GM18511 (cell line): Measurements from ENCODE around the gene SORBS2.

Source experiments
- ATAC-seq: cut with Tn5 transposase; IDR thresholded peaks from one replicate; pipeline ENCODE4 v1.9.1; 2021; ENCODE audit warnings: mild to moderate bottlenecking, moderate library complexity; ENCODE audit not compliant: unreplicated experiment

The SORBS2 gene

DNA sequence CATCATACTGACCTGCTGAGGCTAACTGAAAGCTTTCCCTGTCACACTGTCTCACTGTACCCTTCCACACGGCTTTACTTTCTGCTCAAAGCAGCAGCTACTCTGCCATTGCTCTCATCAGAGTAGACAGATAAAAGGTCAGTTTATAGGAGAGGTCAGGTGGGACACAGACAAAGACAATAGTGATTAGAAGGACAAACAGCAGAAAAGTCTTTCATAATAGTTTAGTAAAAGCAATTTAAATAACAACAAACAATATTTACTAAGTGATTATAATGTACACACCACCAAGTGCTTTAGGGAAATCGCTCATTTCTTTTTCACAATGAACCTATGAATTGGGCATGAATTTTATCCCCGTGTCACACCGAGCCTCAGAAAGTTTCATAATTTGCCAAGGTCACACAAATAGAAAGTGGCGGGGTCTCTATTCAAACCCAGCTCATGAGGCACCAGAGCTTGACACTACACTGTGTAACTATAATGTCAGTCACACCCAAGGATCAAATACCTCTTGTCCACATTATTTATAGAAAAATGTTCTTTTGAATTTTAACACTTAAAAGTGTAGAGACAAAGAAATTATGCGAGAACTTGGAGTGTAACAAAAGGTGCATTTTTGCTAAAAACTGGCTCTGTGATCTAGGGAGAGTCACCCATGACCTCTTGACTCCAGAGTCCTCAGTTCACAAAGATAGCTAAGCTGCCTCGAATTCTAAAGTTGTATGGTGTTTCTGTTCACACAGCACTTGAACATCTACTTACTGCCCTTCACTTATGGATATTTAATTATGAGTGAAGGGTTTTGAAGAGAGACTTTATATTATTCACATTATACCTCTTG is 24.5 kb upstream of the SORBS2 start:
- no peak for ATAC-seq

DNA sequence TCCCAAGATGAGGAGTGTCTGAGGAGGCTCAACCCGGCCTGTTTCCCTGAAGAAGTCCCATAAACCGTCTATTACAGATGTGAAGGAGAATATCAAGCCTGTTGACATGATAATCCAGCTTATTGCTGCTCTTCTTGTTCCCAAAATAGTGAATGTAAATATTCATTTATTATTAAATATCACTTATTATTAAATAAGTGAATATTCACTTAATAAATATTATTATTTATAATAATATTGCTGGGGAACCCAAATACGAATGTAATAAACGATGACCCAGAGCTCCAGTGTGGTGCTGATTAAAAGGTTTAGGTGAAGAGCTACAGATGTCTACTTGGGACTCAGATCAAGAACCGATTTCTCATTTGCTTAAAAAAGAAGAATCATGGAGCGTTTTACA is 23.8 kb upstream of the SORBS2 start:
- no peak for ATAC-seq

DNA sequence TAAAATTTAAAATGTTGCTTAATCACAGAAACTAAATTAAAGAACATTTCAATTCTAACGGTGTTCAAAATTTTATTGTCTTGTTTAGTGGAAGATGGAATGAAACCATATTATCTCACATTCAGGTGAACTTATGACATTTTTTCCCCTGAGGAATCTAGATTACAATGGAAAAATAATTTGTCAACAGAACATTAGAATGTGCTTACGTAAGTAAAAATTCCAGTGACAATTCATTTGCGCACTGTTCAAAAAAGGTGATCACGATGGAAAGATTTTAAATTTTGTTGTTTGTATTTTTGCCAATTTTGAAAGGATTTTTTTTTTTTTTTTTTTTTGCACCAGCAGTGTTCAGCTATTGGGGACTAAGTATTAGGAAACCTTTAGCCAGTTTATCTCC is 23.3 kb upstream of the SORBS2 start:
- no peak for ATAC-seq

DNA sequence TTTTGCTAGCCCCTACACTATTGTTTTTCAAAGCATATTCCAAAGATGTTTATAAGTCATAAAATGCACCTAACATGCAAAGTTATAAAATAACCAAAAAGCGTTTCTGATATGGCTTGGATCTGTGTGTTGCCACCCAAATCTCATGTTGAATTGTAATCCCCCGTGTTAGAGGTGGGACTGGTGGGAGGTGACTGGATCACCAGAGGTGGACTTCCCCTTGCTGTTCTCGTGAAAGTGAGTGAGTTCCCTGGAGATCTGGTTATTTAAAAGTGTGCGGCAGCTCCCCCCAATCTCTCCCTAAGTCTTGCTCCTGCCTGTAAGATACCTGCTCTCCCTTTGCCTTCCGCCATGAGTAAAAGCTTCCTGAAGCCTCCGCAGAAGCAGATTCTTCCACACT is 22.8 kb upstream of the SORBS2 start:
- ATAC-seq, result no peak

DNA sequence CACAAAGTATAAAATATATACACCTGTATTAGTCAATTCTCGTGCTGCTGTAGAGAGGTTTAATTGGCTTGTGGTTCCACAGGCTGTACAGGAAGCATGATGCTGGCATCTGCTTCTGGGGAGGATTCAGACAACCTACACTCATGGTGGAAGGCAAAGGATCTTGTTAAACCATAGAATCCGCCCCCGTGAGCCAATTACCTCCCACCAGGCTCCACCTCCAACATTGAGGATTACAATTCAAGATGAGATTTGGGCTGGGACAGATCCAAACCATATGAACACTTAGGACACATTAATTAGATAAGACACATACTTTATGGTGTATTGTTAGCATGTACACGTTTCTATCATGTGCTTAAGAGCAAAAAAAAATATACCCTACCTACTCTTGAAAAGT is 22.1 kb upstream of the SORBS2 start:
- ATAC-seq, result no peak

DNA sequence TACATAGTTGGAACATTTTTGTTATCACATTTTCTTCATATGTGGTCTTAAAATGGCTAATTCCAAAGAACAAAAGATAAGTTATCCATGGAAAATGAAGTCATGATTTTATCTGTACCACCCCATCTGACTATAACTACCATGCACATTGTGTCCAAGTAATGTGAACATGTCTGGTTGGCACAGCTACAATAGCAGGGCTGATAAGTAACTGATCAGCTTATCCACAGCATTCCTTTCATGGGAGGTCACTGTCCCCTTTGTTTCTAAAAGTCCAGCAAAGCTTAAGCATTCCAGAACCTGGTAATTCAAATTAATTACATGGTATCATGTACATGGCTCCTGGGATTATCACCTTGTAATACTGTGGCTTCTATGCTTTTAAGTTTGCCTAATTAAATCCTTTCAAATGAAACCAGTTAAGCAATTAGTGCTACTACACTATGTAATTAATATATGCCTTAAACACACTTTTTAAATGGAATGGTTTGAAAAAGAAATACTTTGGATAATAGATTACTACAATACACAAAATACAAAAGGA is 21.1 kb upstream of the SORBS2 start:
- no peak for ATAC-seq

DNA sequence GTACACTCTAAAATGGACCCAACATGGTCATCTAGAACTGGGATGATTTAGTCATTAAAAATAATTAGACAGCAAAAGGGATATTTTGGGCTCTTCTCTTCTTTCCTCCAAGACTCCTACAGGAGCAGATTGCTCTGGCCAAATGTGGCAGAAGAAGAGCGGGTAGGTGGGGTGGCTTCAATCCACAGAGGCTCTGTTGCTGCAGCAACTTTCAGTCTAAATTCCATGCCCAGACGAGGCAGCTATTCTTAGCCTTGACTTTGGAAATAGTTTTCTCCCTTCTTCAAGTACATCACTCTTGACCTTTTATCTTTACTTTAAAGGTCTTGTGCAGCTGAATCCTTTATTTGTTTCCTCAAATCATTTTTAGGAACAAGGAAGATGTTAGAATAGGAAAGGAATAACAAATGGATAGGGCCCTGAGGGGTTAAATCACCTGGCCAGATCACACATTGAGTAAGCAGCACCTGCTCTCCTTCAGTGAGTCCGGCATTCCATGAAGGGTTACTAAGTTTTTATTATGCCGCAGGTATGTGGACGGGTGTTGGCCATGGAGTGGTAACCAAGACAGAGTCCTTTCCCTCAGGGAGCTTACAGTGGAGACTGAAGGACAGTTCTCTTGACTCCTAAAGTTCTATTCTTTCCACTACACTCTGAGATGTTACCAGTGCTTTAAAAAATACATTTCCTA is 19.3 kb upstream of the SORBS2 start:
- no peak for ATAC-seq

DNA sequence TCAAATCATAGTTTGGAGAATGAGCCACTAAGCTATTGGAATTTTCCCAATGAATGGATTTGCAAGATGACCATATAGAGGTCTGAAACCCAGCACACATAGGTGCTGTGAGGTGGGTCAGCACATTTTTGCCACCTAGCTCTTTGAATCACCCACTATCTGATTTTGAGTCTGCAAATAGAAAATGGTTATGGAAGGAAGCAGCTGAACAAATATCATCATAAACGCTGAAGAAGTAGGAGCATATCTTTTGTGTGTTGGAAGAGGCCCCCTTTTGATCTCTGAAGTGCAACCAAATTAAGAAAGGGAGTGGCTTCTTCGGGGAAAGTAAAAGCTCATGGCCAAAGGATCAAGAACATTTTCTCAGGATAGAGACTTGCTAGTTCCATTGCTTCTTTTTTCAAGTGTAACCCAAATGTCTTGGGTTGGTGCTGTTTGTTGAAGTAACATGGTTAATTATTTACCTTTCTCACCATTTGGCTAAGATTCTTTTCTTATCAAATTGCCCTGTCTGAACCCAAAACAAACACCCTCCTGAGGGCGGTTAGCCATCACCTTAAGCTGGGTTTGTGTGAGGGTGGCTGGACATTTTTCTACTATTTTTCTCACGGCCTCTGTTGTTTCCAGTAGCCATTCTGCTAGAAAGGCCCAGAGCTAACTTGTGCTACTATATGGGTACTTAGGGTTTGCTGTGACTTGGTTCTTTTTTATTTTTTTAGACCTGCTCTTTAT is 18.4 kb upstream of the SORBS2 start:
- no peak for ATAC-seq

DNA sequence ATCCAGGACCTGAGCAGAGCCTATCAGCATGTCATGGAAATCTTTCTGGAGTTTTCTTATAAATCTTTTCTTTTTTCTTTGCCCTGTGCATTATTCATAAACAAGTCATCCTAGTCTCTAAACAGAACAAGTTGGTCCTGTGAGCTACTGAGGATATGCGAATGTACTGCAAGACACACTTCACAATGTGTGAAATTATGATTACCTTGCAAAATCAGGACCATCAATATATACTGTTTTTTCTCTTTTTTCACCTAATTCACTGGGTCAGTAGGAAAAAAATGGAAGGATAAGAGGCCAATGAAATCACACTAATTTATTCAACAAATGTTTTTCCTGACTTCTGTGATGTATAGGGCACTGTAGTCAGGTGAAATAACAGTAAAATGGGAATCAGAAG is 14.4 kb upstream of the SORBS2 start:
- no peak for ATAC-seq

DNA sequence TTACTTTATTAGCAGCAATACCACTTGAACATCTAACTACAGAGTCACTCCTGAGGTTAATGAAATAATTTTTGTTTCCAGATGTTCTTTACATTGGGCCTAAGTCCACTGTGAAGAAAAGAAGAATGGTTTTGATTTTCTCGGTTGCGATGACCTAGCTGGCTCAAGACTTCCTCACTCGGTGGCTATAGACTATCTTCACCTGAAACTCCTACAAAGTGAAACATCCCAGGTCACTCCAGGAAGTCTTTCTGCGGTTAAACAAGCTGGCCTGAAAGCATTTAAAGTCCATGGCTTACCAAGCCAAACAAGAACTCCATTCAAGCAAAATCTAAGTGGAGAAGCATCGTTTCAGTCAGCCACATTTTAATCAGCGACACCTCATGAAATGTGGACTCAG is 13.7 kb upstream of the SORBS2 start:
- no peak for ATAC-seq

DNA sequence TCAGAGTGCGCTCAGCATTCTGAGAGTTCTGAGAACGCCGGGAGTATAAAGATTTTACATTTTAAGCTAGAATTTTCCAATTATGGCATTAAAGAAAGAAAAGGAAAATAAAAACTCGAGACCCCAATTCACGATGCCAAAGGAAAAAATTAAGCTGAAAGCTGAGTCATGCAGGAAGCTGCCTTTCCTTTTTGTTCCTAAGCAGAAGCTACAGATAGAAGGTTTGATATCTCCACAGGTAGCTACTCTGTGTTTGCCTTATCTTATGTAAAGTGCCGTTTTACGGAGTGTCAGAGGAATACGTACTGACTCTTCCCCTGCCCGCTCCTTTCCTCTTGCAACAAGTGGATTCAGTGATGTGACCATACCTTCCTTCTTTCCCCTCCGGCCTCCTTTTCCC is 10.8 kb upstream of the SORBS2 start:
- ATAC-seq, result no peak

DNA sequence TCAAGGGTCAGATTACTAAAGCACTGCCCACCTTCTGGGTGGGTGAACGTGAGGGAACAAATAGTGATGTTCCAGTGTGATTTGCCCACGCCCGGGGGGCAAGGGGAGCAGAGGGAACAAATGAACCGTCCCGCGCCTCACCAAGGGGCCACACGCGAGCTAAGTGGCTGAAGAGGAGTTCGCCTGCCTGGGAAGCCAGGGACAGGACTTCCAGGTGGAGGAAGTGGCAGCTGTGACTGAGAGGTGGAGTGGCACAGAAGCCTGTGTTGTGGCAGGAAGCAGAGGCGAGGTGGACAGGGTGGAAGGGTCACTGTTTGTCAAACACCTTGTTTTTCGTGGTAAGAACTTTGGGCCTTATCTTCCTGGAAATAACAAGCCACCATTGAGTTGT is 9.0 kb upstream of the SORBS2 start:
- no peak for ATAC-seq

DNA sequence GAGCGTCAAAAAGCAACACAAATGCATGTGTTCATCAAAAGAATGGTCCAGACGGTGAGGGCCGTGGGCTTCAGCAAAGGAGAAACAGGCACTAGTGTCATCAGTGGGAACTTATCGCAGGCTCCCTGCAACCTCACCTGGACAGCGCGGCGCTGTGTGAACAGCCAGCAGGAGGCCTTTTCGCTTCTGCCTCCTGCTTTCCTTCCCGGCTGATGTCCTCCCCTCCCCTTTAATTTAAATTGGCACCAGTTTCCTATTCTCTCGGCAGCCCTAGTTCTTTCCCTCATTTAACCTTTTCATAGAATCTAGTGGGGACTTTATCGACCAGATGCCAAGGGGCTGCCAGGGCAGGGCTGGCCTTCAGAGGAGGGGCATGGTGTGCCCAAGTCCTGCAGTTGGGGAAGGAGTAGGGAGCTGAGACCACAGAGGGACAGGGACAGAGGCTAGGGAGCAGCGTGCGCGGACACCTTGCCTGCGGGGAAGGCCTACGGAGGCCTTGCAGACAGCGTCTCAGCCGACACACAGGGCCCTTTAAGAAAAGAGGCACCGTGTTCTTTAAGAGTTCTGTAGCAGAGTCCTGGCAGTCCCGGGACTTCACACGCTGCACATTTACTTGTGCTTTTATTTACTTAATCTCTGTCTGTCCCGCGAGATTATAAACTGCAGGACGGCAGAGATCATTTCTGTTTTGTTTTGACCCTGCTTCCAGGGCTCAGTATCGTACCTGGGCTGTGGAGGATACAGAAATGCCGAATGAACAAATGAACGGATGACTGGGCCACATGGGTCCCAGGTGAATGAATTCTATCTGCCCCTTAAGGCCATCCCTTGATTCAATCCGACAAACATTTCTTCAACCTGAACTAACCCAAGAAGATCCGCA is 8.4 kb upstream of the SORBS2 start:
- ATAC-seq, result no peak

DNA sequence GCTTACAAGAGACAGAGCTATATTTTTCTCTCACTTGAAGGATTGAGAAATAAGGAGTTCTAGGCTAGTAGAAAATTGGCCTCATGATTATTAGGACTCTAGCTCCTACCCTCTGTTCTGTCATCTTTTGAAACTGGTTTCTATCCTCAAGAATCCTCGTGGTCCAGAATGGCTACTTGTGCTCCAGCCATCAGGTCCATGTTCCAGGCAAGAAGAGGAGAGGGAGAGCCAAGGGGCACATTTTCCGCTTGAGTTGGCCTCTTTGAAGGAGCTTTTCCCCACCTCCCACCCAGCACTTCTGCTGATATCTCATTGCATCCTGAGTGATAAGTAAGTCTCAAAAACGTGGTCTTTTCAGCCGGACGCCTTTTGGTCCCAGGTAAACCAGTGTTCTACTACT is 7.2 kb upstream of the SORBS2 start:
- no peak for ATAC-seq

DNA sequence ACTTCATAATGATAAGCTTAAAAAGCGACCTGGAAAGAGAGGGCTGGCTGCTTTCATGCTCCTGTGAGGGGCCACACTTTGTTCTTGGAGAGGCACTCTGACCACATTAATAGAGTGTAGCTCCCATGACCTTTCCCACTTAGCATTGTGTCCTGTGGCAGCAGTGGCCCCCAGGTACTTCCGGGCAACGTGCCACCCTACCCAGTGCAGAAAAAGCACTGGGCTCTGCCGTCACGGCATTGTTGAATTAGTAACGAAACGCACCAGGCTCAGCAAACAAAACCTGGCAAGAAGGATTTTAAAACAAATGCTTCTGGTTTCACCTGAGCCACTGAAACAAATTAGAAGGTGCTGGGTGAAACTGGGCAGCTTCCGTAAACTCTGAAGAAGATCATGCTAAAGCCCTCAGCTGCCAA is 5.4 kb upstream of the SORBS2 start:
- no peak for ATAC-seq

DNA sequence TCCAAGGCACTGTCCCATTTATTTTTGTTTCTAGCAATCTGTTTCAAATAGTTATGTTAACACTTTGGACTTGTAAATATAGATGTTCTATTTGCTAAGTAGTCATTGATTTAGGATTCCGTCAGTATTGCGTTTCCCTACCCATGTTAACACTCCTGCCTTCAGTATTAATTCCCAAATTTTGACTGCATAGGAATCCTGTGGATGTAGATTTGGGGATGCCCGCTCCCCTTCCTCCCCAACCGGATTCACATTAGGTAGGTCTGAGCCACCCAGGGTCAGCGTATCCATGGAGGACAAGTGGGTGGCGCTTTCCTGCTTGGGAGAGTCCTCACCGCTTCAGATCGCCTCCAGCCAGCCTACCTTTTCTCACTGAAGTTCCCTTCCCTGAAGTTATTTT is 1.1 kb upstream of the SORBS2 start:
- no peak for ATAC-seq

DNA sequence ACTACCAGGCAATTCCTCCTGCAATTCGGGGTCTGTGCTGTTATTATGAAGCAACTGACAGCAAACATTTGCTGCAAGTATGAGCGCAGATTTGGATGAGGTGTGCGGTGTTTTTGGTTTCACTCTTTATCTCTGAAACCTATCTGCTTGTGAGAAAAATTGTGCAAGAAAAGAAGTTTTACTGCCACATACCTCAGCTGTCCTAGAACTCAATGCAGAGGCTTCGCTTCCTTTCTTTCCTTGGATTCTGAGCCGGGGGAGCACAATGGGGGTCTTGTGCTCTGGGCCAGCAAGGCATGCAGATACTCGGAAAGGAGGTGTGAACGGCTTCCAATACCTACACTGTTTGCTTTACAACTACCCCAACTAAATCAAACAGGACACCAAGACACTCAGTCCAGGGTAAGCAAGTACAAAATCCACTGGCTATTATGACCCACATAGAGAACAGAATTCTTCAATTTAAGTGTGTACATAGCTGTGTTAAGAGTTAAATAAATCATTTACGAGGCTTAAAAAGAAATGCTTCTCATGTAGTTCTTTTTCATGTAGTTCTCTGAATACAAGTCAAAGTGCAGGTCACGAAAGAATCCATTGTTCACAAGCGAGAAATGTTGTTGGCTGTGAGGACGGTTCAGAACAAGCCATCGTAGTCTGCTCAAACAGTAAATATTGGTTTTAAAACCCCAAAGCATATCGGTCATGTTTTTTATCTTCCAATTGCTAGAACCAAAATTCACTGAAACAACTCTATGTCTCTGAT is 1.1 kb downstream of the SORBS2 start:
- ATAC-seq, result no peak

DNA sequence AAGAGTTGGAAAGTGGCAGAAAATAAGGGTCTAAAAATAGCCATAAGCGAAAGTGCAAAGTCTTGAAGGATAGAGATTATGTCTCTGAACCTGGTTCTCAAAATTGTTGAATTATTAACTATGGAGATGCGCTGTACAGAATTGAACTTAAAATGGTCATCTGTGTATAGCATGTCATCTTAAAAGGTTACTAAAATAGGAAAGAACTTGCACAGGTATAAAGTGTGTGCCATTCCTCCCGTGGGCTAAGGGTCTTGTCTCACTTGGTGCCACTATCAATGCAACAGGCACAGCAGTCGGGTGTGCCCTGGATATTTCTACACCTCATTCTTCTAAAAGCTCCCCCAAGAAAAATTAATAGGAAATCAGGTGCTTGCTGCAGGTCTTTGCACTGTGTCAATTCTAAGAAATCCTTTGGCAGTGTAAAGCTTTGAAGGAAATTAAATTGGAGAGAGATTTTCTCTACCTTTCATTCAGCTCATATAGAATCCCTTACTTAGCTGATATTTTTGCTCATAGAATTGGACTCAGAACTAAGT is 2.4 kb downstream of the SORBS2 start:
- ATAC-seq, result no peak

DNA sequence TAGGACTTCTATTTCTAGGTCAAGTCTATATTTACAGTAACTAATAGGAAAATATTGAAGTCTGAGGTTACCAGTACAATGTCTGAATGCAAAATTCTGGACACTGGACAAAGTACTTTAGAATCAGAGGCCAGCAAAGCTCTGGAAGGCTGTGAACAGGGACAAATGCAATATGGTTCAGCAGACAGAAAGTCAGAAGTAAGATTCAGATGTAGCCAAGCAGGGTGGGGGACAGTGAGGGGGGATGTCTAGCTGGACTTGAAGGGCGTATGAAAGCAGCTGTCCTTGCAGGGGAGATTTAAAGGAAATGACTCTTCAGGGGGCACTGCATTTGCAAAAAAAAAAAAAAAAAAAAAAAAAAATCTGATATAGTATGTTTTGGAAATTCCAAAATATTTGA is 2.9 kb downstream of the SORBS2 start:
- no peak for ATAC-seq

DNA sequence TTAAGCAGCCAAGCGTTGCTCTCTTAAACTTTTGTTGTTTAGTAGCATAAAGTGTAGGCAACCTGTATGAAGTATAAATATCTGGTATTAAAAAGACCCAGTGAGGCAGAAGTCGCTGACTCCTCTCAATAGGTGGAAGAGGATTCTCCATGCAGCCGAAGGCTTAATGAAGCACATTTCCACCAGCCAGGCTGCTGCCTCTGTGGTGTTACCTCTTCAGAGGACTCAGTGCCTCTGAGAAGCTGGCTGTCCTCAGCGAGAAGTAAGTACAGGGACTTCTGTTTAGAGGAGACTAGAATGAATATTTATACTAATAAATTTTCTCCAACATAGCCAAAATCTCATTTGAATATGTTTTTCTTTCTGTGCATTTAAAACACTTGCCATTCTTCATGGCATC is 6.0 kb downstream of the SORBS2 start:
- ATAC-seq, result no peak
